ENCODE results near the gene CCDC86.

Gene CCDC86

DNA sequence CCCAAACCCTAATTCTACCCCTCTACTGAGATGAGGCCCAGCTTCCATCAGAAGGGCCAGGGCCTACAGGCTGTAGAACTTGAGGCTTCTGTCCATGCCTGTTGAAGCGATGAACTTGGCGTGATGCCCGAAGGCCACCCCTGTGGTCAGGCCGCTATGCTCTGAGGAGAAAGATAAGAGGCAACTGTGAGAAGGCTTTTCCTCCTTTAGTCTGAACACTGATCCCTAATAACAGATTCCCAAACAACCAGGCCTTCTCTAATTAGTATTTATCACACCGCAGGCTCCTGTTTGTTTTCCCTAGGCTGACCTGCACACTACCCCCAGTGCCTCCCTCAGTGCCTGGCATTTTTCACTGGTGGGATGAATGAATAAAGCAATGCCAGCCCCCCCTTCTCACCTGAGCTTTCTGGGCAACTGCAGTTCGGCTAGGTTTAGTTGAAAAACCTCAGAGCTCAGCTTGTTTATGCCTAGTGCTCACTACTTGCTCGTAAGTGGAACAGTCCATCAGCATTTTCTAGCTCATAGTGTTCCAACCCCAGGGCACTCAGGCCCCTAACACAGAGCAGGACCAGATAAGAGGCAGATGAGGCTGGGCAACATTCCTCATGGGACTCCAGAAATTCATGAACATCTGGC is 49.3 kb downstream of the CCDC86 start:
- DNase-seq (ENCODE audit: low spot score): no peak

DNA sequence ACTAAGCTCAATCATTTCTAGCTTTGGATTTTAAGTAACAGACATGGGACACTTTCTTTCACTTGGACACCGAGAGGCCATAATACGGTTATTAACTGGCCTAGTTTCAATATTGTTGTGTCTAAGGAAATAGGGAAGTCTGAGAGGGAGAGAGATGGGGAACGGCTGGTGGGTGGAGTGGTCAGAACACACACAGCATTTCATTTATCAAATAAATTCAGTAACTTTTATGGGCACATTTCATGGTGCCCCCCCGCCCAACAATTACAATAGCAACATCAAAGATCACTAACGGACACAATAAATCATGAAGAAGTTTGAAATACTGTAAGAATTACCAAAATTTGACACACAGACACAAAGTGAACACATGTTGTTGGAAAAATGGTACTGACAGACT is 53.8 kb downstream of the CCDC86 start:
- no peak for DNase-seq (ENCODE audit: low spot score)

GRCh38 chr11:60897496-60897895 is 55.6 kb downstream of the CCDC86 start:
- DNase-seq (ENCODE audit: low spot score): no peak

- peak; percentile 65 for DNase-seq (ENCODE audit: low spot score)
Observed at GRCh38 chr11:60899046-60899936, 57.4 kb downstream of the CCDC86 start.

DNA sequence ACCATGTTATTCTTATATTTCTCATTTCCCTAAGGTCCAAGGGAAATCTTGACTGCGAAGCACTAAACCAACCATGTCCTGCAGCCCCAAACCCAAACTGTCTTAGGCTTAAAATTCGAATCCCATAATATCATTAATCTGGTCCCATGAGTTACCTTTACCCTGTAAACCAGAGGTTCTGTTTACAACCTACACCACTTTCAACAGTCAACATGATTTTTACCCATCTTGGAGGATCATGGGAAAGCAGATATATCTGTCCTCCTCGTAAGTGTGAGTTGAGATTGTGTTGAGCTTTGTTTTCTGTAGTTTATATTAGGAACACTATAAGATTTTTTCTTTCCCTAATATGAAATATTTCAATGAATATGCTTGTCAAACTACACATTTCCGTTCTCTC is 58.1 kb downstream of the CCDC86 start:
- DNase-seq (ENCODE audit: low spot score): no peak
